Lower lobe of right lung (tissue), 2 donors: ENCODE results near the gene PLEK. TPM values are rescaled to one million over a fixed set of nuclear protein-coding genes. Genes with fewer than 3 reads are reported as not detected.

Source experiments
- ATAC-seq, 2 donors: fragments of 200-7000 bp; cut with Tn5 transposase; one replicate each; pipeline ENCODE4 v1.9.1; 2020 to 2022; ENCODE audit warnings: mild to moderate bottlenecking in 2 of 2, moderate library complexity in 2 of 2
- DNase-seq: peaks from one replicate; pipeline ENCODE4 v3.0.0-alpha.2; 2020
- H3K27ac ChIP-seq: fragments of 200-600 bp; one replicate; pipeline ENCODE4 v1.8.0; 2022
- H3K27me3 ChIP-seq: fragments of 200-600 bp; one replicate; pipeline ENCODE4 v1.8.0; 2022; ENCODE audit warnings: low read depth
- H3K36me3 ChIP-seq: fragments of 200-600 bp; one replicate; pipeline ENCODE4 v1.8.0; 2022; ENCODE audit warnings: mild to moderate bottlenecking
- H3K4me1 ChIP-seq: fragments of 200-600 bp; one replicate; pipeline ENCODE4 v1.8.0; 2022
- H3K4me3 ChIP-seq: fragments of 200-600 bp; one replicate; pipeline ENCODE4 v1.8.0; 2022; ENCODE audit warnings: mild to moderate bottlenecking
- H3K9me3 ChIP-seq: fragments of 200-600 bp; one replicate; pipeline ENCODE4 v1.8.0; 2022
- intact Hi-C: fragments of 100-400 bp; cut with DNase I; formaldehyde crosslinking; loops from one replicate; pipeline ENCODE4 v1.11.0; 2022
- total RNA-seq: library from RNA; stranded (reverse); fragmentation: NEBNext Ultra II Directional; extraction: Animal tissue kit (Norgen Biotek cat#: 25700); gene quantifications from one replicate; pipeline ENCODE4 v1.2.1, GENCODE V29; 2021
- TF ChIP-seq, protein P1 (sequence below): fragments of 200-600 bp; IDR thresholded peaks from one replicate; pipeline ENCODE4 v1.8.0; 2022; ENCODE audit warnings: antibody characterized with exemption, mild to moderate bottlenecking
- donor health status: DM: no; HTN: yes; CAD: no; lungs with severe emphysema.

Gene PLEK
- total RNA-seq, 1 donor from 2014 or later, result 42.1 TPM

DNA sequence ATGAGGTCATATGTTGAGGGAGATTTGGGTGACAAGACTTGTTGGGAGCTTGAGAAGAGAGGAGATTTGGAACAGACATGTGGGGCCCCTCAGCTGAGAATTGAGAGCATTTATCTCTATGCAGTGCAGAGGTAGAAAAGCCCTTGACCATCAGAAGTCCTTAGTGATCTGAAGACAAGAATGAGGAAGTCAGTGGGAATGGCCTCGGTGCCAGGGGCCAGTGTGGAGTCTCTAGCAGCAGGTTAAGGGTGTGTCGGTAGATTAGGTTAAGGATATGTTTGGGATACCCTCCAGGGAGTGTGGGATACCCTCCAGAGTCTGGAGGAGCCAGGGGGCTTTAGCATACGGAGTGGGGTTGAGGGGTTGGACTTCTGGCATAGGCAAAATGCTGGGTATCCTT lies 60.4 kb downstream of the PLEK start:
- intact Hi-C loops, result no loop called here
- peaks cover 38% of the 10 kb centered on the region for H3K4me1 ChIP-seq

GRCh38 chr2:68426446-68426845 lies 61.4 kb downstream of the PLEK start:
- TF ChIP-seq, protein P1, sequence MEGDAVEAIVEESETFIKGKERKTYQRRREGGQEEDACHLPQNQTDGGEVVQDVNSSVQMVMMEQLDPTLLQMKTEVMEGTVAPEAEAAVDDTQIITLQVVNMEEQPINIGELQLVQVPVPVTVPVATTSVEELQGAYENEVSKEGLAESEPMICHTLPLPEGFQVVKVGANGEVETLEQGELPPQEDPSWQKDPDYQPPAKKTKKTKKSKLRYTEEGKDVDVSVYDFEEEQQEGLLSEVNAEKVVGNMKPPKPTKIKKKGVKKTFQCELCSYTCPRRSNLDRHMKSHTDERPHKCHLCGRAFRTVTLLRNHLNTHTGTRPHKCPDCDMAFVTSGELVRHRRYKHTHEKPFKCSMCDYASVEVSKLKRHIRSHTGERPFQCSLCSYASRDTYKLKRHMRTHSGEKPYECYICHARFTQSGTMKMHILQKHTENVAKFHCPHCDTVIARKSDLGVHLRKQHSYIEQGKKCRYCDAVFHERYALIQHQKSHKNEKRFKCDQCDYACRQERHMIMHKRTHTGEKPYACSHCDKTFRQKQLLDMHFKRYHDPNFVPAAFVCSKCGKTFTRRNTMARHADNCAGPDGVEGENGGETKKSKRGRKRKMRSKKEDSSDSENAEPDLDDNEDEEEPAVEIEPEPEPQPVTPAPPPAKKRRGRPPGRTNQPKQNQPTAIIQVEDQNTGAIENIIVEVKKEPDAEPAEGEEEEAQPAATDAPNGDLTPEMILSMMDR, result no peak
- Histone ChIP-seq H3K36me3 (no peaks in the 10 kb centered on the region), H3K27ac (no peak overlapping the region), H3K4me1 (peaks cover 38% of the 10 kb centered on the region), H3K9me3 (no peaks in the 10 kb centered on the region), H3K27me3 (no peaks in the 10 kb centered on the region), H3K4me3 (no peak overlapping the region)
- intact Hi-C loops, result no loop called here
- DNase-seq (no peak), ATAC-seq (no peak)

More for the DNA sequence above, 60.4 kb downstream of the PLEK start:
- DNase-seq (no peak), ATAC-seq (no peak)
- H3K36me3 ChIP-seq, result no peaks in the 10 kb centered on the region
- H3K27me3 ChIP-seq, result no peaks in the 10 kb centered on the region
- H3K9me3 ChIP-seq, result no peaks in the 10 kb centered on the region
- TF ChIP-seq, protein P1, result no peak
- H3K4me3 ChIP-seq, result no peak overlapping the region
- H3K27ac ChIP-seq, result no peak overlapping the region

GRCh38 chr2:68426848-68427579 lies 61.9 kb downstream of the PLEK start:
- TF ChIP-seq, protein P1, result no peak
- Histone ChIP-seq H3K9me3 (no peaks in the 10 kb centered on the region), H3K36me3 (no peaks in the 10 kb centered on the region), H3K4me3 (no peak overlapping the region), H3K27ac (no peak overlapping the region), H3K27me3 (no peaks in the 10 kb centered on the region), H3K4me1 (peaks cover 38% of the 10 kb centered on the region)
- intact Hi-C loops, result no loop called here
- ATAC-seq (peak in 1 of 2 donors; percentile 76), DNase-seq (no peak)

DNA sequence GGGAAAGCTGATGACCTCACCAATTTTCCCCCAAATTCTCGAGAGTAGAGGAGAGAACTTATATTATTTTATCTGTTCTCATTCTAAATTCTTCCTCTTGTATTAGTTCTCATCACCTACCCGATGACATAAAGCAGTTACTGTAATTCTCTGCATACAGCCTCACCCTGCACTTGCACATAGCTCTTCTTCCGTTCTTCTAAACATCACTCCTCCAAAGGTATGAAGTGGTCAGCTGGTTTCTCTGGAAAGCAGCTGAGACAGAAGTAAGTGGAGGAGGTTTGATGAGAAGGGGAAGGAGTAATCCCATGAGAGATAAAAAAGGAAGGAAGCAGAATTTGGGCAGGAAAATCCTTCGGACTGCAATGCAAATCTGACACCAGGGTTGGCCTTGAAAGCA lies 63.0 kb downstream of the PLEK start:
- Histone ChIP-seq H3K4me3 (no peak overlapping the region), H3K4me1 (peaks cover 38% of the 10 kb centered on the region), H3K27ac (no peak overlapping the region), H3K36me3 (no peaks in the 10 kb centered on the region), H3K9me3 (no peaks in the 10 kb centered on the region), H3K27me3 (no peaks in the 10 kb centered on the region)
- DNase-seq, result no peak
- intact Hi-C loops, result no loop called here
- TF ChIP-seq, protein P1, result no peak
- no peak for ATAC-seq

GRCh38 chr2:68428746-68429145 lies 63.7 kb downstream of the PLEK start:
- TF ChIP-seq, protein P1, result no peak
- Histone ChIP-seq H3K9me3 (no peaks in the 10 kb centered on the region), H3K4me1 (peaks cover 38% of the 10 kb centered on the region), H3K4me3 (no peak overlapping the region), H3K36me3 (no peaks in the 10 kb centered on the region), H3K27ac (no peak overlapping the region), H3K27me3 (no peaks in the 10 kb centered on the region)
- ATAC-seq, result no peak
- DNase-seq, result no peak
- intact Hi-C loops, result no loop called here
